HG02884 (cell line): ENCODE data around the gene NYNRIN.

Experiments used
- ATAC-seq: cut with Tn5 transposase; IDR thresholded peaks from one replicate; pipeline ENCODE4 v1.9.1; 2021; ENCODE audit warnings: mild to moderate bottlenecking, moderate library complexity; ENCODE audit not compliant: unreplicated experiment

Gene NYNRIN

DNA sequence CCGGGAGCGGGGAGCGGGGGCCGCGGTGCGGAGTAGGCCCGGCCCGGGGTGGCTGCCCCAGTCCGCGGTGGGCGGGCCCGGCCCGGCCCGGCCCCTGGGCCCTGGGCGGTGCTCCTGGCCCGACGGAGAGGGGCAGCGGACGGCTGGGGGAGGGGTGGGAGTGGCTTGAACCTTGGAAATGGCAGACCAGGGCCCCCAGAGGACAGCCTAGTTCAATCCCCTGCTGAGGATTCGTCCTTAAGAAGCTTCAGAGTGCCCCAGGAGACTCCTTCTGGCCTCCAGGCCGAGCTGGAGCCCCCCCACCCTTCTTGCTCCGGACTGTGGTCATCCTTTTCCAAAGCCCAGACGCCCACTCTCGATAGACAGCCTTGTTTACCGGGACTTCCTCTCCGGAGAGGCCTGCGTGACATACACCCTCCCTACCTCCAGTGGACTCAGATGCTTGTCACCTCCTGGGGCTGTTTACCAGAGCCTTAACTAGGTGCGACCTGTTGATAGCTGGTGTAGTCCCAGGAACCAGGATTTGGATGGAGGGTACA lies 31.4 kb downstream of the NYNRIN start:
- ATAC-seq, result peak; percentile 39

DNA sequence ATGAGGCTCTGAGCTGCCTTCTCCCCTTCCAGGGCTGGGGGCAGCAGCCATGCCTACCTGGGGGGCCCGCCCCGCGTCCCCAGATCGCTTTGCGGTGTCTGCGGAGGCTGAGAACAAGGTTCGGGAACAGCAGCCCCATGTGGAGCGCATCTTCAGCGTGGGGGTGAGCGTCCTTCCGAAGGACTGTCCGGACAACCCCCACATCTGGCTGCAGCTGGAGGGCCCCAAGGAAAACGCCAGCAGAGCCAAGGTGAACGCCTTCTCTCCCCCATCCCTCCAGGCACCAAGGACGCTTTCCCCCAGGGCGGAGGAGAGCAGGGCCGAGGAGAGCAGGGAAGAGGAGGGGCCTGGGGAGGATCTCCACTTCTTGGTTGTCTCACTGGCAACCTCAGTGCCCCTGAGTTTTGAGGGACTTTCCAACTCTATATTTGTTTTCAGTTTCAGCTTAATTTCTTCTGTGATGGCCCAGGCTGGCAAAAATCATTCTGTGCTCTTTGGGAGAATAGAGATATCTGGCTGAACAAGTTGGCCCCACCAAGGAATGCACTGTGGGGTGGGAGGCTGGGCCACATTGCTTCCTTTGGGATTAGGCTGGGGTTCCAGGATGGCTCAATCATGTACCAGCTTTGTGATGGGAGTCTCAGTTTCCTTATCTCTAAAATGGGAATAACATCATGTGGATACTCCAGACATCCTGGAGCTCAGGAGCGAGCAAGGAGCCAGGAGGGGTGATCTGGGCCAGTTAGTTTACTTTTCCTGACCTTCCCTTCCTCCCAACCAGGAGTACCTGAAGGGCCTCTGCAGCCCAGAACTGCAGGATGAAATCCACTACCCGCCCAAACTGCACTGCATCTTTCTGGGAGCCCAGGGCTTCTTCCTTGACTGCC lies 32.1 kb downstream of the NYNRIN start:
- peak; percentile 29 for ATAC-seq

DNA sequence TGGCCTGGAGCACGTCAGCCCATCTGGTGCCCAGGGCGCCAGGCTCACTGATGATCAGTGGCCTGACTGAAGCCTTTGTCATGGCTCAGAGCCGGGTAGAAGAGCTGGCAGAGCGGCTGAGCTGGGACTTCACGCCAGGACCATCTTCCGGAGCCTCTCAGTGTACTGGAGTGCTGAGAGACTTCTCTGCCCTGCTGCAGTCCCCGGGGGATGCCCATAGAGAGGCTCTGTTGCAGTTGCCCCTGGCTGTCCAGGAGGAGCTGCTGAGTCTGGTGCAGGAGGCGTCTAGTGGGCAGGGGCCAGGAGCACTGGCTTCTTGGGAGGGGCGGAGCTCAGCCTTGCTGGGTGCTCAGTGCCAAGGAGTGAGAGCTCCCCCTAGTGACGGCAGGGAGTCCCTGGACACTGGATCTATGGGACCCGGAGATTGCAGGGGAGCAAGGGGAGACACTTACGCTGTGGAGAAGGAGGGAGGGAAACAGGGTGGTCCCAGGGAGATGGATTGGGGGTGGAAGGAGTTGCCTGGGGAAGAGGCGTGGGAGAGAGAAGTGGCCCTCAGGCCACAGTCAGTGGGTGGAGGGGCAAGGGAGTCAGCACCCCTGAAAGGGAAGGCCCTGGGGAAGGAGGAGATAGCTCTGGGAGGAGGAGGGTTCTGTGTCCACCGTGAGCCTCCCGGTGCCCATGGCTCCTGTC lies 32.9 kb downstream of the NYNRIN start:
- peak; percentile 51 for ATAC-seq

DNA sequence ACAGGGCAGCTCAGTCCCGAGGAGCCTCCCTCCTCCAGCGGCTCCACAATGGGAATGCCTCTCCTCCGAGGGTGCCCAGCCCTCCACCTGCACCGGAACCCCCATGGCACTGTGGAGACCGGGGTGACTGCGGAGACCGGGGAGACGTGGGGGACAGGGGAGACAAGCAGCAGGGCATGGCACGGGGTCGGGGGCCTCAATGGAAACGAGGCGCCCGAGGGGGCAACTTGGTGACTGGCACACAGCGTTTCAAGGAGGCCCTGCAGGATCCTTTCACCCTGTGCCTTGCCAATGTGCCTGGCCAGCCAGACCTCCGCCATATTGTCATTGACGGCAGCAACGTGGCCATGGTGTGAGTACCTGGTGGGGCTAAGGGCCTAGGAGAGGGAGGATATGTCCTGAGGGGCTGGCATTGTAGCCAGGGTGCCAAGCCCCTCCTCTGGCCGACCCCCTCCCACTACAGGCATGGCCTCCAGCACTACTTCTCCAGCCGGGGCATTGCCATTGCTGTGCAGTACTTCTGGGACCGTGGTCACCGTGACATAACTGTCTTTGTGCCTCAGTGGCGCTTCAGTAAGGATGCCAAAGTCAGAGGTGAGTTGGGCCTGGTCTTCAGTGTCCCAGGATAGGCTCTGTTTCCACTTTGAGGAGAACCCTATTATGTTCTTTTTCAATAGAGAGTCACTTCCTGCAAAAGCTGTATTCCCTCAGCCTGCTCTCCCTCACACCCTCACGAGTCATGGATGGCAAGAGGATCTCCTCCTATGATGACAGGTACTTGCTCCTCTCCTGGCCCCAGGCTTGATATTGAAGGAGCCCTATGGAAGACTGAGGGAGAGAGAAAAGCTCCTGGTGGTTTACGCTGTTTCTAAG lies 33.7 kb downstream of the NYNRIN start:
- no peak for ATAC-seq

DNA sequence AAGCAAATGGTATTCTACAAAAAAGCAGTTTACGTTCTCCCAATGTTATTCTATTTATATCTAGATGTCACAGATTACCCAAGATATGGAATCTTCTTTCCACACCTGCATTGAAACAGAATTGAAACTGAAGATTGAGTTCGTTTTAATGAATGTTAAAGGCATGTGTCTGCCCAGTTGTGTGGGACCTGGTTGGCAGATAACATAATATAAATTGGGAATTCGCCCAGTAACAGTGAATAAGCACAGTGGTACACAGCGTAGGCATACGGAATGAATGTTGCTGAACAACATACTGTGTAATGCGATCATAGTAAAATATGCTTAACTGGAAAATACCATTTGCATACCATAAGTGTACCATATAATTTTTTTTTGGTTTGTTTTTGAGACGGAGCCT lies 35.2 kb downstream of the NYNRIN start:
- no peak for ATAC-seq

DNA sequence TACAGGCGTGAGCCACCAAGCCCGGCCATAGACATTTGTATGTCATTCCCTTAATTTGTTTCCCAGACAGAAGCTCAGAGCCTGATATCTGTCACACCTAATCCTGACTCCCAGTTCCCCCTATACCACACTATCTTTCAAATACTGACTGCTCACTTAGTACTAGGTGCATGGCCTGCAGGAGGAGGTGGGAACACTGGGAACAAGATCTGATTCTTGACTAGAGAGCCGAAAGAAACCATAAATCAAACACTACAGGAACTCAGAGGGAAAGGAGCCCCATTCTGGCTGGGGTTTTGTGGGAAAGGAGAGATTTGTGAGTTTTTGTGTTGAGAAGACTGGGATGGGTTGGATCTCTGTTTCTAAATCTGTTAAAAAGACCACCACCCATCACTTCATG lies 35.9 kb downstream of the NYNRIN start:
- ATAC-seq, result no peak

DNA sequence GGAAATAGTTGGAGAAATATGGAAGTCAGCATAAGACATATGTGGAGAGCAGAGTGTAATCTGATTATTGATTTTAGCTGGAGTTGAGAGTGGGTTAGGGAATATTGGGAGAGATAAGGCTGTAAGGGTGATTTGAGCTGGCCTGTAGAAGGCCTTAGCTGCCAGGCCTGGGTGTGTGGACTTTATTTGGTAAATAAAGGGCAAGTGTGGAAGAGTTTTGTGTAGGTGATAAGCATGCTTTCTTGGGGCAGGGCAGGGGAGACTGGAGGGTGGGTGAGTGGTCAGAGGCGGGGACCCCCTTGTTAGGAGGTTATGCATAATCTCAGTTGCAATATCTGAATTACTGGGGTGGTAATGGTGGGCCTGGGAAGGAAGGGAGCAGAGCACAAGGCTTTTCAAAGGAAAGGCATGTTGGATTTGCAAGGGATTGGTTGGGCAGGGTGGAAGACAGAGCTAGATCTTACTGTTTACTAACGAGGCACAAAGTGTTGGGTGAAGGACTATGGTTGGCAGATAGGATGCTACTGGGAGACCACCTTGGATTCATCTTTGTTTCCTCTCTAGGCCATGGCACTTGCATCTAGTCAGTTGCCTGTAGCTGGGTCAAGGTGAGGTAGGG lies 36.5 kb downstream of the NYNRIN start:
- ATAC-seq, result no peak

DNA sequence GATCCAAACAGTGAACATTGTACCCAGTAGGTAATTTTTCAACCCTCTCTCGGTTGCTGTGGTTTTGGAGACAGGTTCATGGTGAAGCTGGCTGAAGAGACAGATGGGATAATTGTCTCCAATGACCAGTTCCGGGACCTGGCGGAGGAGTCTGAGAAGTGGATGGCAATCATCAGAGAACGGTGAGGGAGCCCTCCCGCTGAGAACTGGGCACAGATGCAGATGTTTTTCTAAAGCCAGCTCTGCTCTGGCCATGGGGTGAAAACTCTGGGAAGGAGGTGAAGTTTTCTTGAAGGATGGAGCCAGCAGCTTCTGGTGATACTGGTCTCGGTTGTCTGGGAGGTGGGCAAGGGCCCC lies 37.2 kb downstream of the NYNRIN start:
- ATAC-seq, result no peak

DNA sequence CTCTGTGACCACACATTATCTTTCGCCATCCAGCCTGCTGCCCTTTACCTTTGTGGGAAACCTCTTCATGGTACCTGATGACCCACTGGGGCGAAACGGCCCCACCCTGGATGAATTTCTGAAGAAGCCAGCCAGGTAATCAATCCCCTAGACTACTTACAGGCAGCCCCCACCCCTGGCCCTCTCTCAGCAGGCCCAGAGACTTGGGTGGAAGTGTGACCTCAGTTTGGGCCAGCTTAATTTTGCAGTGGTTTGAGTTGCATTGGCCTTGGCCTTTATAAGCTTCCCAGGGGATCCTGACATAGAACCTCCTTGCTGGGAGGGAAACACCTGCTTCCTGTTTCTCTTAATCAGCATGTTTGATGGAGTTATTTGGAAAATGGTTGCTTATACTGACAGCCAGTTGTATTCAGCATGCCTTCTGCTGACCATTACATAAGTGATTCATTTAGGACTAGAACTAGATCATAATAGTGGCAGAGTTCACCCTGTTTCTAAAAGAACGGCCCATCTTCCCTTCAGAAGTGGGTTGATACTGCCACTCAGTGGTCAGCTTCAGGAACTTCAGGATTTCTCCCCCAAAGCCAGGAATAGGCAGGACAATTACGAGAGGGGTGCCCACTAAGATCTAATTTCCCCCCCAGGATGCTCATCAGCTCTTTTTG lies 37.7 kb downstream of the NYNRIN start:
- no peak for ATAC-seq

DNA sequence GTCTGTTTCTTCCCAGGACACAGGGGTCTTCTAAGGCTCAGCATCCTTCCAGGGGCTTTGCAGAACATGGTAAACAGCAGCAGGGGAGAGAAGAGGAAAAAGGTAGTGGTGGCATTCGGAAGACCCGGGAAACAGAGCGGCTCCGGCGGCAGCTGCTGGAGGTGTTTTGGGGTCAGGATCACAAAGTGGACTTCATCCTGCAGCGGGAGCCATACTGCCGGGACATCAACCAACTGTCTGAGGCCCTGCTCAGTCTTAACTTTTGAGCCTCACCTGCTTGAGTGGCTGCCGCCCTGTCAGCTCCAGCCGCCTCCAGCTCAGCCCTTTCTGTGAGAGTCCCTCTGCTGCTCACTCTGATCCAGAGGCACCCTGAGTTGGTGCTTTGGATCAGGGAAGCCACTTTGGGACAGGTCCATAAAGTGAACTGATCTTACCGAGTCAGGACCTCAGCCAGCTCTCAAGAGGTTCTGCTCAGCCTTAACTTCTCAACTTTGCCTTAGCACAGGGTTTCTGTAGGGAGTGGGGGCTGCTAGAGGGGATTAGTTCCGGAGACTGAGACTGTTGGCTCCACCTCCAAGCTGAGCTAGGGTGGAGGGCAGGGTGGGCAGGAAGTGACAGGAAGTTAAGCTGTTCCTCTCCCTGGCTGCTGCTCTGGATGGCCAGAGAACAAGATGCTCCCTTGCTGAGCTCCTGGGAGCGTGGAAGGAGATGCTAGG lies 38.4 kb downstream of the NYNRIN start:
- ATAC-seq, result no peak

DNA sequence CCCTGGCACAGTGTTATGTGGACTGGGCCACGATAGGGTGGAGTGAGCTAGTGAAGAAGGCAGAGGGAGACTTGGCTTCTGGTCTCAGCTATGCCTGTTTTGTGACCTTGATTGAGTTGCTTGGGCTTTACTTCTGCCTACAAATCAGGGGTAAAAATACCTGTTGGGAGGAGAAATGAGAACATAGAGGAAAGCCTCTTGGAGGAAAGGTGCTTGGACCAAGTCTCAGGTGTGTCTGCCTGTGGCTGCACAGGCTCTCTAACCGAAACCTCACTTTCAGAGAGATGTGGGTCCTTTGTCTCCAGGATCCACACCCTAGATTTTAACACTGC lies 38.9 kb downstream of the NYNRIN start:
- no peak for ATAC-seq

DNA sequence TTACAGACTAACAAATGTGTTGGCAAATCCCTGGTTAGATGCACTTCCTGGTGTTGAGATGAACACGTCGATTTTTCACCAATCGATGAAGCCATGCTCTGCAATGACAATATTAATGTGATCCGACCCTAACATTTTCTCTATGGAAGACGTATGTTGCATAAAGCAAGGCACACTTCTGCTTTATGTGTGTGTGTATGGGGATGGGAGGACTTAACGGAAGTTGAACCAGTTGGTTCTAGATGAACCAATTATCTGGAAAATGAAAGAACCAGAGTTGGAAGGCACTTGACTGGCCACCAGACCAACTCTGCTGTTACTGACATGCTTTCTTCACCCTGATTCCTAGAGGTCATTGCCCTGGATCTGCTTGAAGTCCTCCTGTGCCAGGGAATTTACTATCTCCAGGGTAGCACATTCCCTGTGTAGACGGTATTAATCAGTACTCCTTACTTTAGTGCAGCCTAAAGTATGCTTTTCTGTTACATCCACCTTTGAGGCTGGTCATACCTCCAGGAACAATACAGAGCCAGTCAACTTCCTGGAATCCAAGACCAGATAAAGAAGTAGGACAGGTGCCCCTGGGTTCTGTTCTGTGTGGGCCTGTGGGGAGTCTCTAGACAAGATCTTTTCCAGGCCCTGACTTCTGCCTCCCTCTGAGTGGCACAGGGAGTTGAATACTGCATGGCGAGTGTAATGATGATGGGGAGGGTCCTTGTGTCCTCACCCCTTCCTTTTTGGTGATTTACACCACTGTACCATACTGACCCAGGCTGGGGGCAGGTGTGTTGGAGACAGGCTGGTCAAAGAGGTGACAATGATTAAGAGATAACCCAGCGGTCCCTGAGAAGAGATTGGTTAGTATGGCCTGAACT lies 39.7 kb downstream of the NYNRIN start:
- ATAC-seq, result no peak

DNA sequence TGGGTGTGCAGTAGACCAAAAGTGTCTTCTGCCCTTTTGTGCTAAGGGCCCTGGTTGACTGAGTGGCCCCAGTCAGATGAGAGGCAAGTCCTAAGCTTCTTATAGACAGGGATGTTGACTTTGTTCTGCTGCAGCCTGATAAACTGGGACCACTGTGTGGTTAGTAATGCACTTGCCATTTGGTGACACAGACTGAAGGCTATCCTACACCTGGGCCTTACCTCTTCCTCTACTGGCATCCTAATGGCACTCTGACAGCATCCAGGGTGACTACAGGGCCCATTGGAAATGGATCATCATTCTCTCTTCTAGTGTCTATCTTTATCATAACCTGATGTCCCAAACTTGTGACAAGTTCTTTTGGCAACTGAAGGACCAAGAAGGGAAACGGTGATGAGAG lies 40.5 kb downstream of the NYNRIN start:
- no peak for ATAC-seq

DNA sequence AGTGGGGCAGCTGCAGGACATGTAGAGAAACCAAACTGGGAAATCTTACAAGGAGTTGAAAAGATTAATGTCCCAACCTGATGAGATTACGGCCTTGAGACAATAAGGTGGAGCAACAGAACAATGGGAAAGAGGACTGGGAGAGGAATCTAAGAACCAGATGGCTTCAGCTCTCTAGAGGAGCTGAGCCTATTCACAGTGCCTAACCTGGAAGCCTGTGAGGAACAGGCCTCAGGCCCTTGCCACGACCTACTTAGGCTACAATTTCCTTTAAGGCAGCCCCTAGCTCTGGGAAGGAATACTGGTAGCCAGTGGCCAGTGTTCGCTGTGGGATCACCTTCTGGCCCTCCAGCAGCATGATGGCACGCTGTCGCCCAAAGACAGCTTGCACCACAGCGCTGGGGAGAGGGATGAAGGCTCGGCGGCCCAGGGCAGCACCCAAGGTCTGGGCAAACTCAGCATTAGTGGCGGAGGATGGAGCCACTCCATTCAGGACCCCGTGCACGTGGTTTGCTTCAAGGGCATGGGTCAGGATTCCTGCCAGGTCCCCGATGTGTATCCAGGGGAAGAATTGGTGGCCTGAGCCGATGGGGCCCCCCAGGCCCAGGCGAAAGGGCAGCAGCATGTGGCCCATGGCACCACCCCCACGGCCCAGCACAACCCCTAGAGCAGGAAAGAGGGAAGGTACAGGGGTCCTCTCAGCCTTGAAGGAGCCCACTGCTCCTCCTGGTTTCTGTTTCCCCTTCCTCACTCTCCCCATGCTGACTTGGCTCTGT lies 41.2 kb downstream of the NYNRIN start:
- no peak for ATAC-seq

DNA sequence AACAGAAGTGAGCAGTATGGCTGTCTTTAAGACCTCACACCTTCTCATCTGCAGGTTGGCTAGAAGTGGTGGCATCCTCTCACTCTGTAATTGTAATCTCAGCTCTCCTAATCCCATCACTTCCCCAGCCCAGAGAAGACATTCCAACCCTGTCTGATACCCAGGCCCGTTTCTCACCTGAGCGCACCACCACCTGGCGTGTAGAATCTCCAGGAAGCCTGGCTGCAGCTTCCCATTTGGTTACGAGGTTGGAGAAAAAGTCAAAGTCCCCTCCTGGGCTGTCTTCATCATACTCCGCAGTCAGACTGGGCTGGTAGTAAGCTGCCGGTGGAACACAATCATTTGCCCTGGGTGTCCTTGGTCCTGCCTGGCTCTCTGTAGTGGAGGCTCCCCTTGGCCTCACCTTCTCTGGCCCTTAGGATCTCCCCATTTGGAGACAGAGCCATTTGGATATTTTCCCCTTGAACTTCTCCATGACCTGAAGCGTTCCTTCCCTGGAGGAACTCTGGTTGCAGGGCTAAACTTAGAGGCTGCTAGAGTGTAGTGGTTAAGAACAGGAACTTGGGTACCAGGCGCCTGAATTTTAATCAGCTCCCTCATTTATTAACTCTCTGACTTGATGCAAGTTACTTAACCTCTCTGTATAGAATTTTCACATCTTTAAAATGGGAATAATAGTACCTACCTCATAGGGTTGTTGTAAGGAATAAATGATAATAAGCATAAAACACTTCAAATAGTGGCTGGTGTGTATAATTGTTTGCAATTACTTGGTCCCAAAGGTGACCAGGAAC lies 42.0 kb downstream of the NYNRIN start:
- ATAC-seq, result no peak

DNA sequence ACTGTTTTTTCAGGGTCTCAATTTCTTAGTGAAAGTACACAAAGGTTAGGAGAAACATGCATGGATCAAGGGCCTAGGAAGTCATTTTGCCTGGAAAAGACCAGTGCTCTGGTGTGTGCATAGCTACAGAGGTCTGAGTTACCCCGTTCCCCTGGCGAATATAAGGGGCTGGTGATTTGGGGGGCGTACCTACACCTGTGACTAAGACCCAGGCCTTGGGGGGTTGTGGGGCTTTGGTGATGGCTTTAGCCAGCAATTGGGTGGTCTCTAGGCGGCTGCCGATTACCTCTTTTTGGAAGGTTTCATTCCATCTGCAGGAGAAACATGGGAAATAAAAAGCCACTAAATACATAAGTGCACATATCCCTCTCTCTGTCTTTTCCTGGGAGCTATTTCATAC lies 42.7 kb downstream of the NYNRIN start:
- no peak for ATAC-seq

DNA sequence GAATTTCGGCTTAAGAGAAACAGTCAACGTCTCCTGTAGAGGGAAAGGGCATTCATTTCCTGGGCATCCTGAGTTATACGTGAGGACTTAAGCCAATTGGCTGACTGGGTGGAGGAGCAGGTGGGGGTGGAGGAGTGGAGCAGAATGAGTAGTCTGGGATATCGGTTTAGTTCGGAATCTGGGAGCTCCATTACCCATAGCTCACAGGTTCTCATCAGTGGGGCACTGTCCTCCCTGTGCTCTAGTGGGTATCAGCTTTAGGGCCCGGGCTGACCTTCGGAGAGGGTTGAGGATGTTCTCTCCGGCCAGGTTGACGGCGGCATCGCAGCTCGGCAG lies 43.1 kb downstream of the NYNRIN start:
- peak; percentile 1 for ATAC-seq
